PC-9 (cell line): ENCODE results near the gene ITGA8. TPM values are rescaled to one million over a fixed set of nuclear protein-coding genes. Genes with fewer than 3 reads are reported as not detected.

ENCODE experiments used
- BruUV-seq: library from RNA; stranded (reverse); fragments of 400-500 nt; replicated peaks from 2 replicates; lab custom pipeline; 2021; lab: Mats Ljungman, UMichigan
- CTCF ChIA-PET: fragments of 300-600 bp; sonication (Branson Sonifier 250); formaldehyde crosslinking; loops from one replicate; lab custom pipeline; 2022; ENCODE audit warnings: antibody characterized with exemption; lab: Charles Lee
- POLR2A ChIA-PET: fragments of 300-600 bp; sonication (Branson Sonifier 250); formaldehyde crosslinking; loops from one replicate; lab custom pipeline; 2022; ENCODE audit warnings: antibody characterized with exemption; ENCODE audit not compliant: unreplicated experiment; lab: Charles Lee
- DNase-seq, 2 experiments: peaks; one replicate each; pipeline versions ENCODE4 v3.0.0 to v3.0.0-alpha.2; 2015 to 2022; ENCODE audit warnings: mixed read lengths in 1 of 2
- H2AFZ ChIP-seq: fragments of 200-600 bp; sonication (generic); 2 replicates; pipeline ENCODE4 v1.8.1; 2017; ENCODE audit warnings: antibody characterized with exemption
- H3F3A ChIP-seq: fragments of 200-600 bp; sonication (generic); 2 replicates; pipeline ENCODE4 v1.8.1; 2017; ENCODE audit warnings: antibody characterized with exemption, mild to moderate bottlenecking, low read depth; ENCODE audit not compliant: insufficient read depth
- H3K27ac ChIP-seq: fragments of 200-600 bp; sonication (generic); 2 replicates; pipeline ENCODE4 v1.6.1; 2016; ENCODE audit warnings: mixed run types
- H3K27me3 ChIP-seq: fragments of 200-600 bp; sonication (generic); 2 replicates; pipeline ENCODE4 v1.6.1; 2016; ENCODE audit warnings: low read depth, mixed run types; ENCODE audit not compliant: insufficient read depth
- H3K36me3 ChIP-seq: fragments of 200-600 bp; sonication (generic); 2 replicates; pipeline ENCODE4 v1.6.1; 2016; ENCODE audit warnings: low read depth, mixed run types
- H3K4me1 ChIP-seq: fragments of 200-600 bp; sonication (generic); replicated peaks from 2 replicates; pipeline ENCODE4 v1.6.1; 2016; ENCODE audit warnings: mixed run types; ENCODE audit not compliant: insufficient read depth
- H3K4me2 ChIP-seq: fragments of 200-600 bp; sonication (generic); 2 replicates; pipeline ENCODE4 v1.6.1; 2017; ENCODE audit warnings: mixed run types
- H3K4me3 ChIP-seq: fragments of 200-600 bp; sonication (generic); 2 replicates; pipeline ENCODE4 v1.6.1; 2016; ENCODE audit warnings: mixed run types
- H3K79me2 ChIP-seq: fragments of 200-600 bp; sonication (generic); 2 replicates; pipeline ENCODE4 v1.6.1; 2017; ENCODE audit warnings: low read depth, mixed run types
- H3K9me2 ChIP-seq: fragments of 200-600 bp; sonication (generic); 2 replicates; pipeline ENCODE4 v1.8.1; 2017; ENCODE audit warnings: mild to moderate bottlenecking; ENCODE audit not compliant: insufficient read depth
- H3K9me3 ChIP-seq: fragments of 200-600 bp; sonication (generic); 2 replicates; pipeline ENCODE4 v1.8.1; 2016; ENCODE audit warnings: low read depth; ENCODE audit not compliant: insufficient read depth
- H4K20me1 ChIP-seq: fragments of 200-600 bp; sonication (generic); 2 replicates; pipeline ENCODE4 v1.8.1; 2017; ENCODE audit not compliant: insufficient read depth
- EZH2 ChIP-seq: fragments of 200-600 bp; sonication (generic); IDR thresholded peaks from 2 replicates; pipeline ENCODE4 v1.8.0; 2017; ENCODE audit warnings: antibody characterized with exemption, low read depth
- intact Hi-C: fragments of 100-400 bp; cut with micrococcal nuclease; formaldehyde crosslinking; loops from one replicate; pipeline ENCODE4 v1.10.0; 2022; ENCODE audit not compliant: unreplicated experiment
- total RNA-seq: library from RNA; stranded (reverse); gene quantifications from 2 replicates; pipeline ENCODE4 v1.2.3, GENCODE V29; 2021
- TF ChIP-seq, protein P1 (sequence below): fragments of 200-600 bp; sonication (generic); conservative IDR thresholded peaks from 2 replicates; pipeline ENCODE4 v1.6.1; 2017; ENCODE audit warnings: mixed run types, antibody characterized with exemption, mild to moderate bottlenecking, moderate library complexity

ITGA8 gene
- total RNA-seq, 1 experiment from 2014 or later = not detected

DNA sequence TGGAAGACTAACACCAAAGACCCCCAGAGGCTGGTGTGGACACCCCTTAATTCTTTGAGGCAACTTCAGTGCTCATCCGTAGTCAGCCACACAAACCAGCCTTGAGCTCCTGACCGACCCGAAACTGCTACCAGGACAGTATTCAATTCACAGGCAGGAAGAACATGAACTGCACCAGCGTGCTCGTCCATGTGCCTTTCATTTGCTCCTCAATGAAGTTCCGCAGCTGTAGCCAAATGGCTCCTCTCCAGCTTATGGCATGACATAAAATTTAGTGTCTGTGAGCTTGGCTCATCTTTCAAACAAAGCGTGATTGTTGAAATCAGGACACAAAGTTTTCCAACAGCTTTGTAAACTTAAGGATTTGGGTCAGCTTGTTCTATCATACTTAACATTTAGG lies 204.5 kb downstream of the ITGA8 start:
- POLR2A ChIA-PET = no interaction called here
- no peak overlapping the region for H3K27ac ChIP-seq
- DNase-seq = no peak
- H3K36me3 ChIP-seq = no peaks in the 10 kb centered on the region
- CTCF ChIA-PET = no interaction called here
- no peaks in the 10 kb centered on the region for H3K79me2 ChIP-seq
- no peaks in the 10 kb centered on the region for H3K9me3 ChIP-seq
- peaks cover 57% of the 10 kb centered on the region; the same call in 1 of the 2 replicates for H3K27me3 ChIP-seq
- TF ChIP-seq, protein P1, sequence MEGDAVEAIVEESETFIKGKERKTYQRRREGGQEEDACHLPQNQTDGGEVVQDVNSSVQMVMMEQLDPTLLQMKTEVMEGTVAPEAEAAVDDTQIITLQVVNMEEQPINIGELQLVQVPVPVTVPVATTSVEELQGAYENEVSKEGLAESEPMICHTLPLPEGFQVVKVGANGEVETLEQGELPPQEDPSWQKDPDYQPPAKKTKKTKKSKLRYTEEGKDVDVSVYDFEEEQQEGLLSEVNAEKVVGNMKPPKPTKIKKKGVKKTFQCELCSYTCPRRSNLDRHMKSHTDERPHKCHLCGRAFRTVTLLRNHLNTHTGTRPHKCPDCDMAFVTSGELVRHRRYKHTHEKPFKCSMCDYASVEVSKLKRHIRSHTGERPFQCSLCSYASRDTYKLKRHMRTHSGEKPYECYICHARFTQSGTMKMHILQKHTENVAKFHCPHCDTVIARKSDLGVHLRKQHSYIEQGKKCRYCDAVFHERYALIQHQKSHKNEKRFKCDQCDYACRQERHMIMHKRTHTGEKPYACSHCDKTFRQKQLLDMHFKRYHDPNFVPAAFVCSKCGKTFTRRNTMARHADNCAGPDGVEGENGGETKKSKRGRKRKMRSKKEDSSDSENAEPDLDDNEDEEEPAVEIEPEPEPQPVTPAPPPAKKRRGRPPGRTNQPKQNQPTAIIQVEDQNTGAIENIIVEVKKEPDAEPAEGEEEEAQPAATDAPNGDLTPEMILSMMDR = no peak
- no peak for TF ChIP-seq EZH2
- no peaks in the 10 kb centered on the region for H3K9me2 ChIP-seq
- intact Hi-C loops = no loop called here
- BruUV-seq = no TSS peak
- H3K4me1 ChIP-seq = no peaks in the 10 kb centered on the region
- no peak overlapping the region for H2AFZ ChIP-seq
- no peaks in the 10 kb centered on the region for H3F3A ChIP-seq
- H3K4me3 ChIP-seq = no peak overlapping the region
- no peak overlapping the region for H3K4me2 ChIP-seq
- no peaks in the 10 kb centered on the region for H4K20me1 ChIP-seq

DNA sequence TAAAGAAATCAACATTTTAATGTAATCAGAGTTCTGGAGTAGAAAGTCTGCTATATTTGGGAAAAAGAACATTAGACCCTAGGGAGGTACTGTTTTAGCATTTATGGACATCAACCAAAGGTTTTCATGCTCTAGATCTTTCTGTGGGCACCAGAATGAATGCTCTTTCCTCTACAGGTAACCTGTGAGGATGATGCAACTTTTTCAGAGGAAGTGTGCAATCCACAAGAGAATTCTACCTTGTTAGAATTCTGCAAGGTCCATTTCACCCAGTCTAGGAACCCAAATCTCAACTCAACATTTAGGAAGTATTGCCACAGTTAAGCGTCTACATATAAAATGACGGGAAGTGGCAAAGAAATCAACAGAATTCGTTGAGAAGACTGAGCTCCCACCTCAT lies 208.8 kb downstream of the ITGA8 start:
- no peak for DNase-seq
- Histone ChIP-seq H3F3A (no peaks in the 10 kb centered on the region), H3K4me3 (no peak overlapping the region), H3K27me3 (peaks cover 46% of the 10 kb centered on the region; the same call in 1 of the 2 replicates), H3K79me2 (no peaks in the 10 kb centered on the region), H3K4me1 (no peaks in the 10 kb centered on the region), H3K9me3 (no peaks in the 10 kb centered on the region), H3K36me3 (no peaks in the 10 kb centered on the region), H4K20me1 (no peaks in the 10 kb centered on the region), H2AFZ (no peak overlapping the region), H3K27ac (no peak overlapping the region), H3K4me2 (no peak overlapping the region), H3K9me2 (no peaks in the 10 kb centered on the region)
- CTCF ChIA-PET = no interaction called here
- POLR2A ChIA-PET = no interaction called here
- no TSS peak for BruUV-seq
- TF ChIP-seq EZH2 = no peak
- TF ChIP-seq, protein P1 = no peak
- intact Hi-C loops = no loop called here

DNA sequence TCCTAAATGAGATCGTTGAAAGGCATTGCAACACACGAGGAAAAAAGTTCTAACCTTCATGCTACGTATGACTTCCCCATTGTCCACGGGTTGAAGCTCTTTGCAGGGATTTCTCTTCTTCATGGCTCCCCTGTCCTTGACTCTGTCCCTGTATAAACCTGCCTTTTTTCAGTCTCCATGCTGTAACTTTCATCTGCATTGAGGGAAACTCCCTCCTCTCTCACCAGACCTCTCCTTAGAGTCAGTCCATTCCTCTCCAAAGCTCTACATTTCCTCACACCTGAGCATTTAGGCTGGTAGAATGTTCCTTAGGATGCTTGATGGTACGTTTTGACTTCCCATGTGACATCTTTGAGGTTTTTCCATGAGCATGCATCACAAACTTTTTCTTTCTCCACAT lies 214.4 kb downstream of the ITGA8 start:
- Histone ChIP-seq H3K4me2 (no peak overlapping the region), H2AFZ (no peak overlapping the region), H3K9me2 (no peaks in the 10 kb centered on the region), H3F3A (no peaks in the 10 kb centered on the region), H4K20me1 (no peaks in the 10 kb centered on the region), H3K79me2 (no peaks in the 10 kb centered on the region), H3K27ac (no peak overlapping the region), H3K36me3 (no peaks in the 10 kb centered on the region), H3K4me1 (no peaks in the 10 kb centered on the region), H3K4me3 (no peak overlapping the region), H3K27me3 (peaks cover 5% of the 10 kb centered on the region; the same call in 1 of the 2 replicates), H3K9me3 (no peaks in the 10 kb centered on the region)
- TF ChIP-seq, protein P1 = no peak
- TF ChIP-seq EZH2 = no peak
- intact Hi-C loops = no loop called here
- DNase-seq = no peak
- BruUV-seq = no TSS peak
- ChIA-PET CTCF (no interaction called here), POLR2A (no interaction called here)
